ENCODE results near the gene ERAP2.
"Not testable (repeated sequence)": the region's sequence is repeated elsewhere in the genome, so short reads cannot be mapped to it uniquely, and the experiment has no call there.

Gene ERAP2

DNA sequence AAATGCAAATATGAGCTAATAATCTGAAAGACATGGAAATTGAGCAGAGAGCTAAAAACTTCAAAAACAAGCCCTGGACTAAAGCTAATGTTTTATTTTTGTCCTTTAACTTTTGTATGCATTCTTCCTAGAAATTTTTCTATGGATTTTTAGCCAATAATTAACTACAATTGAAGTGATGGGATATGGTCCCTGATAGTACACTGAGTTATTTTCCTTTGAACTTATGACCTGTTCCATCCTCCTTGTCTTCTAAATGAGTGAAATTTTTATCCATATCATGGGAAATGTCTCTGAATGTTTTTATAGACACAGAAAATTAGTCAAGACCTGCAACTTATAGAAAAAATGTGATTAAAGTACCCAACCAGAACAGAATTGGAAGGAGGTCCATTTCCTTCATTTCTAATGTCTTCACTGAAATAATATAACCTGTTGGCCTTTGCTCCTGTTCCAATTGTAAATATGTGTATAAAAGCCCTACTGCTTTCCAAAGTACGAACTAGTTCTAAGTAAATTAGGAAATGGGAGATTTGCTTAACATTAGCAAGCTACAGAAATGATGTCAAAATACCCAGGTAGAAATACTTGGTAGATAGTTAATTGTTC, 11.3 kb upstream of the ERAP2 start:
- DNase-seq, result no peak

DNA sequence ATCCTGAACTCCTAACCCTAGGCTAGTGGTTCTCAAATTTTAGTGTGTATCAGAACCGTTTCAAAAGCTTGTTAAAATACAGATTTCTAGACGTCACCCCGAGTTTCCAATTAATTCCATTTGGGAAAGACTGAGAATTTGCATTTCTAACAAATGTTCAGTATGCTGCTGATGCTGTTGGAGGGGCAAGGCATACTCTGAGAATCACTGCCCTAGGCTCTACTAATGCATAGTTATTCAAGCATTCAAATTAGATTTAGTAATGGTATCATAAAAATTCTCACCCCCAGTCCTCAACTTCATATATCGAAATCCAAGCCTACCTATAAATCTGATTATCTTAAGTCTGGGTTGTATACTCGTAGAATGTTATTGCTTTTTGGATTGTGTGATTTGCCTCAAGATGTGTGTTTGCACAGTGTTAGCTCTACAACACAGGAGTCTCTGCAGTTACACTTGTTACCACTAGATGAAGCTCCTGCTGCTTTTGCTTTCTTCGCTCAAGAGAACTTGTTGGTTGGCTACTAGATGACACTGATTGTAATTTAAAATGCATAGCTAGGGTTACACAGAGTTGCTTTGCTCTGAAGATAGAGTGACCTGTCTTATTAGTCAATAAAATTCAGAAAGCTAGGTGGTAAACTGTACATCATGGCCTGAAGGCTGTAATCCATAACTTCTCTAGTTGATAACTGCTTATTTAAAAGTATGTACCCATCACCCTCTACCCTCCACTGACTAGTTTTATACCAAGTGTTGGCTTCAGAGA, 7.5 kb upstream of the ERAP2 start:
- peak in 1 of 5 donors; percentile 84 for DNase-seq

DNA sequence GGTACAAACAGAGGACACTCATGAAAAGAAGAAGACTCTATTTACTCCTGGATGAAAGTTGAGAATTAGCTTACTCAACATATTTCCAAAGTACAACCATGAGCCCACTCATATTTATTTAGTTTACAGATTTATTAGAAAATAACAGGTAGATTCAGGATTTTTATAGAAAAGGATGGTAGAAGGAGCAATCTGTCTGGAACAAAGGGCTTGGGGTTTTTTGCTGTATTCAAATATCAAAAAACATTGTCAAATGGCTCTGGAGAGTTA, 7.0 kb upstream of the ERAP2 start:
- no peak for DNase-seq

DNA sequence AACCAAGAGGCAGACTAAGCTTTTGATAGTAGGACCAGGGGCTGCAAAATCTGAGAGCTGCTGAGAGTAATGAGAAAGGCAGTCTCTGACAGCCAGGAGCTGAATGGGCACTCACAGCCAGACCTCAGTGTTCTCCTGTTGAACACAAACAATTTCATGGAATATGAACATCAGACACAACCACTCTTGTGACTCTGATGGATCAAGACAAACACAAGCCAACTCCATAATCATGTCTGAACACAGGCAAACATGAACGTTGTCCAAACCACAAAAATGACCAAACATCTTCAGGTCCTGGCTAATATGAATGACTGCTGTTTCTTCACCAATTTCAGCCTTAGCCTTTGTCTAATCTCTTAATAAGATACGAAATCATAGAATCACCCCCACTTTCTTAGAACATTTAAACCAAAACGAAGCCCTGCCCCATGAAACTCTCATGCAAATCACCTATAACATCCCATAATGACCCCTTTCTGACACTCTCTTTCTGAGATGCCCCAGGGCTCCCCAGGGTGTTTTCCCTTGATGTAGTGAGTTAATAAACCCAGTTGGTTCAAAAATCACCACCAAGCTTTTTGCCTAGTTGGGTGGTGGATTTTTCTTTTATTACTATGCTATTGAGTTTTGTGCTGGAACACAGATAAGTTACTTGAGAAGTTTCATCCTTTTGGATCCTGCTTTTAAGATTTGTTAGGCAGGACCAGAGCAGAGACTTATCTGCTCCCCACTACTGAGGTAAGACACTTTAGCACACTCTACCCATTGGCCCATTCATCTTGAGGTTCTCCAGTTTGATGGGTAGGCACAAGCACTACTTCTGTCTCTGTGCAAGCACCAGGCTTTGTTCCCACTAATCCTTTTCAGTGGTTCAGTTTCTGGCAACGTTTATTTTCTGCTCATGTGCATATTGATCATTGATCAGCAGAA, 5.9 kb upstream of the ERAP2 start:
- peak in 1 of 5 donors; percentile 66 for DNase-seq

DNA sequence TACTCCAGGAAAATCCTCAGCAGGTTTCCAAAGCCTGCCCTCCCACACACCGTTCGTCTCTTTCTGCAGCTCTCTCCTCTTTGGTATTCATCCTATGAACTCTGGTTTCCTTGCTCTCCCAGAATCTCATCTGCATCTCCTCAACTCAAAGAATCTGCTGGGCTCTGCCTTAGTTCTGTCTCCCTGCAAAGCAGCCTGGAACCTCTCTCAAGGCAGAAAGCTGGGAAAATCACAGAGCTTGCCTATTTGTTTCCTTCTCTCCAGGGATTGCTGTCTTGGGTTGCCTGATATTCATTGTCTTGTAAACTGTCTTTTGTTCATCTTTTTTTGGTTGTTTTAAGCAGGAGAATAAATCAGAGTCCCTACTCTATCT, 5.3 kb upstream of the ERAP2 start:
- no peak for DNase-seq

DNA sequence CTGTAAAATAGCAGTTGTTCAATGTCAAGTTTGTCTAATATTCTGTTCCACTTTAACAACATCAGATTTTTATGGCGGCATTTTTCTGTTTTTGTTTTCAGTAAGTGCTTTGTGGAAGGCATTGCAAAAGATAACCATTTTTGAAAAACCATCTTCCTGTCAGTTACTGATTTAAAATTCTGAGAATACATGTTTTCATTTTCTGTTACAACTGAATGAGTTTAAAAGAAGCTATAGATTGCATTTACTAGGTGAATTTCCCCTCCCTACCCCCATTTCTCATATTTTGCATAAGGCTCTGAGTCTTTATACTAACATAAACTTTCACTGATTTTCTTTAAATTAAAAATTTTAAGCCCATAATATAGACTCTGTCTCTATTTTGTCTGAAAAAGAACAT, 4.6 kb upstream of the ERAP2 start:
- peak in 1 of 5 donors; percentile 72 for DNase-seq

DNA sequence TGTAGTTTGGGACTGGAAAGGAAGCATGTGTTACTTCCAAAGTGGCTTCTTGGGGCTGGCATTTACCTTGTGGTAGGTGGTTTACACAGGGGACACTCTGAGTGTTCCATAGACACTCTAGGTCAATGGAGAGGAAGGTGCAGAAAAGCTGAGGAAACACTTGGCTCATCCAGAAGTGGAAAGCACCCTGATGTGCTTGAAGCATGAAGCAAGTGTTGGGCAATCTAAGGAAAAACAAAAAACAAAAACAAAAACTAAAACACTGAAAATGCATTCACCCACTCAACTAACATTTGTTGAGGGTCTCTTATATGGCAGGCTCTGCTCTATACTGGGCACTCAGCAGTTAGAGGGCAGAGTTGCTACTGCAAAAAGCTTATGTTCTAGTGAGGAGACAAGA, 2.9 kb upstream of the ERAP2 start:
- no peak for DNase-seq

DNA sequence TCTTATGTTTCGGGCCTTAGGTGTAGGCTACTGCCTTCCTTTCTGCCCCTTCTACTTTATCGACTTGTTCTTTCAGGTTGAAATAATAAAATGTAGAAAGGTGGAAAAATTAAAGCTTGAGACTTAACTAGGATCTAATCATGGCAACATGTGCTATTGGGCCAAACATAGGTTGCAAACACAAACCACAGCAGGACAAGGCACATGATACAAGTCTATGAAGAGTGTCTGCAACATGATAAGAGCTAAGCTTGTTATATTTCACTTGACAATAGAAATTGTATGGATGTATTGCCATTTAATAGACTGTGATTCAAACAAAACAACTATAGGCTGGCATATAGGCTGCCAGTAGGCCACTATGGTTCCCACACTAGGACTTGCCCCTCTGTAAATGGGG, 1.7 kb upstream of the ERAP2 start:
- DNase-seq, result no peak

DNA sequence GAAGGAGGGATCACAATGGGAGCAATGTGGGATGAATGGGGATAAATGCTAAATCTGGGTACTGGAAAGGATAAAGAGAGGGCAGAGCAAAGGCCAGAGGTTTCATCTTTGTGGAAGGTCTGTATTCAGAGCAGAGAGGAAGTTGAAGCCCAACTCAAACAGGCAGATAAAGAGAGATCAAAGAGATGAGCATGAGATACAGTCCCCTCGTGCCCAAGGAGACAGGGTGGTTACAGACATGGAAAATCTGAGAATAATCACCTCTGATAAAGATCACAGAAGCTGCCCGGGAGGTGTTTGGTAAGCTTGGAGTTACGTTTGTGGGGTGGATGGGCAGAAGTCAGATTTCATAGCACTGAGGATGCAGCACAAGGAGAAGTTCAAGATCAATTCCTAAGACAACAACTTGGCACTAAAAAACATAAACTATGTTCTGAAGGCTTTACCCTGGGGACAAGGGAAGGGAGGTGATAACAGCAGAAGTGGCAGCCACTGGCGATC, 459 bp upstream of the ERAP2 start:
- DNase-seq, result peak in 3 of 5 donors; percentile 29 to 45 (median 37)

DNA sequence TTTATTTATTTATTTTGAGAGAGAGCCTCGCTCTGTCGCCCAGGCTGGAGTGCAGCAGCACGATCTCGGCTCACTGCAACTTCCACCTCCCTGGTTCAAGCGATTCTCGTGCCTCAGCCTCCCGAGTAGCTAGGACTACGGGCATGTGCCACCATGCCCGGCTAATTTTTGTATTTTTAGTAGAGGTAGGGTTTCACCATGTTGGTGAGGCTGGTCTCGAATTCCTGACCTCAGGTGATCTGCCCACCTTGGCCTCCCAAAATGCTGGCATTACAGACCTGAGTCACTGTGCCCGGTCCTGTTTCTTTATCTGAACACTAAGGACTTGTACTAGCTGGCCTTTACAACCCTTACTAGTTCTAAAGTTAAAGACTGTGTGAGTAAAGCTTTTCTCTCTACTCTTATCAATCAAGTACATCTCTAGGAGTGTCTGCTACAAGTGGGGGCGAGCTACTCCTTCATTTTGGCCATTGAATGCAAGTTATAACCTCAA, 723 bp downstream of the ERAP2 start:
- DNase-seq, result not testable (repeated sequence)

DNA sequence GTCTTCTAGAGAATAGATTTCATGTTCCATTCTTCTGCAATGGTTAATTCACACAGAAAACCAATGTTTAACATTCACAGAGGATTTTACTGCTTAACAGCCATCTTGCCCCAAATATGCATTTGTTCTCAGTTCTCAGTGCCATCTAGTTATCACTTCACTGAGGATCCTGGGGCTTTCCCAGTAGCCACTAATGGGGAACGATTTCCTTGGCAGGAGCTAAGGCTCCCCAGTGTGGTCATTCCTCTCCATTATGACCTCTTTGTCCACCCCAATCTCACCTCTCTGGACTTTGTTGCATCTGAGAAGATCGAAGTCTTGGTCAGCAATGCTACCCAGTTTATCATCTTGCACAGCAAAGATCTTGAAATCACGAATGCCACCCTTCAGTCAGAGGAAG, 3.4 kb downstream of the ERAP2 start:
- DNase-seq, result no peak

DNA sequence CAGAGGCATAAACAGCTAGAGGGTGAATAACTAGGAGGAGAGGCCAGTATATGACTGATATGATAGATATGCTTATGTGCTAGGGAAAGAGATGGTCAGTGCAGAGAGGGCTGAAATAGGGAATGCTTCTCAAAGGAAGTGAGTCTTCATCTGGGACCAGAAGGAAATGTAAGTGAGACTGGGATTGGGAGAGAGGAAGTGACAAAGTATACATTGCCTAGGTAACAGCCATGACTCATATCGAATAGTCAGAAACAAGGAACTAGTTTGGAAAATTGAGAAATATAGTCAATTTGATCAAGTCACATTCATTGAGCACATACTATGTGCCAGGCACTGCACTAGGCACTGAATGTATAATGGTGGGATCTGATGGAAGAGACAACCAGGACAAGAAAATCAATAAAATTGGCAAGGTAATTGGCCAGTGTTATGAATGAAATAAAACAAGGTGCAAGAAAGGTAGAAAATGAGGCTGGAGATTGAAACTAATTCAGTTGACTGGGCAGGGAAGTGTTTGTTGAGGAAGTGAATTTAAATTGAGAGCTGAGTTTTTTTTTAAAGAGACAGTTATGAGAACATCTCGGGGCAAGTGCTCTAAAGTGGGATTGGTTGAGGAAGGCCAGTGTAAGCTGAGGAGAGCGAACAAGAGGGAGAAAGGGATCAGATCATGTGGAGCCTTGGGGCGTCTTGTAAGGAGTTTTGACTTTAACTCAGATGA, 4.3 kb downstream of the ERAP2 start:
- DNase-seq, result no peak

DNA sequence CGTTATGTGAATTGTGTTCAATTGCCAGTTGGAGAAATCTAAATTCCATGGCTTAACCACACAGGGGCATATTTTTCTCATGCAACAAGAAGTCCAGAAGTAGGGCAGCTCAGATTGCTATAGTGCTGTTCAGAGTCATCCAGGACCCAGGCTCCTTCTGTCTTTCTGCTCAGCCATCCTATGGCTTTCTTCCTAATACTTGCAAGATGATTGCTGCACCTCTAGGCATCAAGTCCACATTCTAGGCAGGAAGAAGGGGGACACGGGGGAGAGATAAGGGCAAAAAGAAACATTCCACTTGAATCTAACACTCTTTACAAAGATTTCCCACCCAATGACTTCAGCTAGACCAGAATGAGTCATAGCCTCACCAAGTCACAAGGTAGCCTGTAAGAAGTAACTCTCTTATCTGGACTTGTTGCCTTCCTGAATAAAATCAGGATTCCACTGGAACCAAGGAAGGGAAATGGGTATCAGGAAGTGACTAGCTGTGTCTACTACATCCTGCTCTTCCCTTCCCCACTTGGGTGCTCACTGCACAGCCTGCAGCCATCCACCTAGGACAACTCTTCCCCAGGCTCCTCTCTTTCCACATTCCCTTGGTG, 5.3 kb downstream of the ERAP2 start:
- DNase-seq, result no peak

DNA sequence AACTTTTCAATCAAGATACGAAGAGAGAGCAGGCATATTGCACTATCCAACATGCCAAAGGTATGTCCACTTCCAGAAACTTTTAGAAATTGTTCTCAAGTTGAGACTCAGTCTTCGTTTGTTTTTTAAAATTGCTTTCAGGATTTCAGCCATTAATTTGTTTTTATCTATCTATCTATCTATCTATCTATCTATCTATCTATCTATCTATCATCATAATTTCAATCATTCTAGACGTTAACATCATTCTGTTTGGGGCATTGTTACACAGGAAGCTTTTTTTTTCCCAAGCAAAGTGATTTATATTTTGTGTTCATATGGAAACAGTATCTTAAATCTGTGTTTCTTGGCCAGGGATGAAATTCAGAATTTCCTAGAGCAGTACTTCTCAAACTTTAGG, 7.6 kb downstream of the ERAP2 start:
- DNase-seq, result no peak

DNA sequence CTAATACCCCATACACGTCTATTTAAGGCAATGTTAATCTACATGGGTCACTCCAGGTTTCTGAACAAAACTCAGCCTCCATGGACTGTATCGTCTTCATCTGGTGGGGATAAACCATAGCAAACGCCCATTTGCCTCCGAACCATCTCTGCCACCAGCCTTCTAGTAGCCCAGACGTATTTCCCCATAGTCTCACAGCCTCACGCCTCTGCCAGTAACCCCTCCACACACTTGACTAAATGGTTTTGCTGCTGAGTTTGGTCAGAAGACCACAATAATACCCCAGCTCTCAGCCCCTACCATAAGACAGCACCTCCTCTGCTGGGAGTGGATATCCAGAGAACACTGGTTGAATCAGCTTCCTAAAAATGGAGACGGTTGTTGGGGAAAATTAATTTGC, 8.7 kb downstream of the ERAP2 start:
- no peak for DNase-seq

DNA sequence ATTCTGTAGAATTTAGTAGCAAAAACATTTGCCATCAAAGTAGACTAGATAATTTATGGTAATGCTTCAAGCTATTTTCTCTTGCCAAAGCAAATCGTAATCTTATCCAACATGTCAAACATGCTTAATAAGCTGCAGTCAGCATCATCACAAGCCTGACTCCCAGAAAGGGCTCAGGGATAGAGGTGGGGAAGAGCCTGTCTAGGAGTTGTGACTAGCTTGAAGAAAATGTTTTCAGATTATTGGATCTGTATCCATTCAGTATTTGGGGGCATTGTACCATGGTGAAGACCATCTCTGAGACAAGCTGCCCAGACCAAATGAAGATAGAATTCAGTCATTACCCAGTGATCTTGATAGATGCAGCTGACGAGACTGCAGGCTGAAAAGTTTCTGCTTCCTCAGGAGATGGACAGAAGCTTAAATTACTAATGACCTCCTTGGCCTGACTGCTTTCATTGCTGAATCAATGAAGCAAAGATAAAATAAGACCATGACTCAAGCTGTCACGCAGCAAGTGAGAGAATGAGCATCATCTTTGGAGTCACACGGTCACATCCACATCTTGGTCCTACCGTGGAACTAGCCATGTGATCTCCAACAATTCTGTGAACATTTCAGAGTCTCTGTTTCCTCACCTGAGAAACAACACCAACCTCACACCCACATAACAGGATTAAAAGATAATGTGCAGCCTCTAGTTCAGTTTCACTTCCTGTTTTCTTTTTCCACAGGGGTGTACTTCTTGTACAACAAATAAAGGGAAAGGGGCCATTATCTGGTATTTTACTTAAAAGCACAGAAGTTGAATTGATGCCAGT, 9.4 kb downstream of the ERAP2 start:
- DNase-seq, result peak in 3 of 5 donors; percentile 15 to 73 (median 33)

DNA sequence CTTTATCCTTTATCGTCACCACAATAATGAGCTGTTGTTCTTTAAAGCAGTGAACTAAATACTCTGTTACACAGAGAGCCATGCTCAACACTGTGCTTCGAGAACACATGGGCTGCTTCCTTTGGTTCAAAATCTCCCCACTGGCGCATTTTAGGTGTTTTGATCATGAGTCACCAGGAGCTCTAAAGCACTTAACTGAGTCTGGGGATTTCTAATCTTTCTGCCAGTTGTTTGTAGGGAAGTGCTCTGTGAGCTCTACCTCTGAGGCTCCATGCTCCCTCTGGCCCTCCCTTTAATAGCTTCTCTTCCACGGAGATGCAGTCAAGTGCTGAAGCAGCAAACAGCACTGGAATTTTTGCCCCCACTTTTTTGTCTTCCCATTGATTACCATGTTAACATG, 17.0 kb downstream of the ERAP2 start:
- DNase-seq, result no peak

DNA sequence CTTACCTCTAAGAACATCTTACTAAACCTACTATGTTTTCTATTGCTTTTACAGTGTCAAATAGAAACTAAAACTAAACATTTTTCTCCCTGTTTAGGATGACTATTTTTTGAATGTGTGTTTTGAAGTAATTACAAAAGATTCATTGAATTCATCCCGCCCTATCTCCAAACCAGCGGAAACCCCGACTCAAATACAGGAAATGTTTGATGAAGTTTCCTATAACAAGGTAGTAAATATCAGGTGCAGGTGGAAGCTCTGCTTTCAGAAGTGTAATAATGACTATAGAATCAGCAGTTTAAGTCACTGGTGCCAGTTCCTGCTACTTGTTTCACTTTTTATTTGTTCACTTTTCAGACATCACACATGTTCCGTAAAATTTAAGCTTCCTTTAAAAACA, 20.0 kb downstream of the ERAP2 start:
- peak in 3 of 5 donors; percentile 22 to 77 (median 40) for DNase-seq

DNA sequence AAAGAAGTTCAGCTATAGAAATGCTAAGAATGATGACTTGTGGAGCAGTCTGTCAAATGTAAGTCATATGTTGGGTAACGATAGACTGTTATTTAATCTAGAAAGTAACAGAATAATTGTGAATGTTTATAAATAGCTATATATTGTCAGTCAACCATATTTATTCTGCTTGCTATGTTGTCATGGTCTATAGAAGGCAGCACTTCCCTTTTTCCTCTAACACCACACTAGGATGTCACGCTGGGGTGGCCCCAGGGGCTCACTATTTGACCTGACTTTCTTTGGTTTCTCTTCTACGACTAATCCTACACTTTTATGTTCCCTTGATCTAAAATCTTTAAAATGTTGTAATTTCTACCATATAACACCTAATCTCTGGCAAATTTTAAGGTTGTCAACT, 20.5 kb downstream of the ERAP2 start:
- DNase-seq, result no peak

DNA sequence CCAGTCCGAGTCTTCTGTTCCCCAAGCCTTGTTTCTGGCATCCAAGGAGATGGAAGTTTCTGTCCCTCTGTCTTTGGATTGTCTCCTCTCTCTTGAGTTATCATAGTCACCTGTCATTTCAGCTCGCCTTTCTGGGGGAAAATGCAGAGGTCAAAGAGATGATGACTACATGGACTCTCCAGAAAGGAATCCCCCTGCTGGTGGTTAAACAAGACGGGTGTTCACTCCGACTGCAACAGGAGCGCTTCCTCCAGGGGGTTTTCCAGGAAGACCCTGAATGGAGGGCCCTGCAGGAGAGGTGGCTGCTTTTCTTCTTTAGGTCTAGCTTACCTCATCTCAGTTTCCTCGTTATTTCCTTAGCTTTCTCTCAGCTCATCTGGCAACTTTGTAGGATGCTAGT, 25.1 kb downstream of the ERAP2 start:
- no peak for DNase-seq

DNA sequence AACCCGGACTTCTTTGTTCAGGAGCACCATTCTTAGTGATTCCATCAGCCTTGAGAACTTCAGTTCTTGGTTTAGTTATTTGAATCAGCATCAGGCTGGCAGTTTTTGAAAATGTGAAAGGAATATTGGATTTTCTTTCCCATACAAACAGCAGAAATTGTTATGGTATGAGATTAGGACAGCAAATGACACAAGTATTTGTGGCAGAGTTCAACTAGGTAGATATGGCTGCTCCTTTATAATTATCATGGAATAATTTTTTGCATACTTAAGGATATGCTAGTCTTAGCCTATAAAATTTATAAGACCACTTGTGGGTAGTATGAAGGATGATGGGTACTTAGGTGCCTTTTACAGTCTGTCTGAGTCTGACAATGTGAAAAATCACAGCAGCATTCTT, 25.5 kb downstream of the ERAP2 start:
- DNase-seq, result no peak
